K562 (cell line): ENCODE data around the gene DPH2. TPM values are rescaled to one million over a fixed set of nuclear protein-coding genes. Genes with fewer than 3 reads are reported as not detected.

ENCODE experiments used
- BDP1 ChIP-seq: IDR thresholded peaks from 3 replicates; pipeline ENCODE4 v1.6.1; 2011; ENCODE audit not compliant: insufficient read length, insufficient read depth
- CAMTA2 ChIP-seq: fragments of 250-450 bp; sonication (Bioruptor Pico); conservative IDR thresholded peaks from 2 replicates; pipeline ENCODE4 v1.5.1; 2022
- ELF1 ChIP-seq: fragments of 200-800 bp; sonication (Bioruptor generic); IDR thresholded peaks from 2 replicates; pipeline ENCODE4 v1.6.1; 2016; ENCODE audit warnings: missing genetic modification characterization, missing compliant biosample characterization
- EP400 ChIP-seq: fragments of 450-650 bp; IDR thresholded peaks from 2 replicates; pipeline ENCODE4 v1.6.1; 2017; ENCODE audit warnings: antibody characterized with exemption, mild to moderate bottlenecking, moderate library complexity
- HDAC3 ChIP-seq: fragments of 450-650 bp; IDR thresholded peaks from 2 replicates; pipeline ENCODE4 v1.6.1; 2018; ENCODE audit warnings: borderline replicate concordance, mild to moderate bottlenecking, moderate library complexity; ENCODE audit not compliant: partially characterized antibody
- MIER1 ChIP-seq: fragments of 450-650 bp; IDR thresholded peaks from 2 replicates; pipeline ENCODE4 v1.6.1; 2016; ENCODE audit warnings: antibody characterized with exemption, mild to moderate bottlenecking, low read depth
- NFATC3 ChIP-seq: fragments of 450-650 bp; IDR thresholded peaks from 2 replicates; pipeline ENCODE4 v1.6.1; 2017; ENCODE audit warnings: mild to moderate bottlenecking
- PHF8 ChIP-seq: fragments of 200-600 bp; sonication (generic); IDR thresholded peaks from 2 replicates; pipeline ENCODE4 v1.6.1; 2012; ENCODE audit warnings: mixed run types, mild to moderate bottlenecking, inconsistent platforms, low read length, moderate library complexity, borderline replicate concordance
- RBM34 ChIP-seq: fragments of 200-400 bp; formaldehyde crosslinking; IDR thresholded peaks from 2 replicates; pipeline ENCODE4 v1.6.1; 2018; ENCODE audit warnings: low read length, borderline replicate concordance; ENCODE audit not compliant: insufficient read depth
- SREBF2 ChIP-seq: sonication (generic); formaldehyde crosslinking; IDR thresholded peaks from 2 replicates; pipeline ENCODE4 v1.4.0; 2020; ENCODE audit warnings: mild to moderate bottlenecking, missing genetic modification reagents
- THRAP3 ChIP-seq: fragments of 450-650 bp; IDR thresholded peaks from 2 replicates; pipeline ENCODE4 v1.6.1; 2016; ENCODE audit warnings: mild to moderate bottlenecking, inconsistent platforms, borderline replicate concordance
- ZKSCAN8 ChIP-seq: fragments of 200-800 bp; sonication (Bioruptor generic); IDR thresholded peaks from 2 replicates; pipeline ENCODE4 v1.6.1; 2016; ENCODE audit warnings: missing genetic modification characterization, missing compliant biosample characterization
- ZNF507 ChIP-seq: conservative IDR thresholded peaks from 2 replicates; pipeline ENCODE4 v1.6.1; 2017; ENCODE audit warnings: missing genetic modification characterization, missing compliant biosample characterization
- polyA plus RNA-seq, 8 experiments: library from polyadenylated mRNA; depleted of rRNA in 4 of 8; stranded (reverse) in 5 of 8; unstranded in 3 of 8; fragments of >200 nt; fragmentation: Nextera tagmentation in 2 of 8; fragmentation: Illumina TruSeq in 1 of 8; extraction: Ambion mirVana in 2 of 8; extraction: Trizol in 1 of 8; gene quantifications; 2 replicates each; pipeline versions ENCODE4 v1.2.1 to v1.2.3, GENCODE V29; 2011 to 2014; ENCODE audit warnings: inconsistent platforms in 1 of 8, missing spikeins in 1 of 8
- total RNA-seq, 7 experiments: library from RNA; depleted of rRNA in 6 of 7; stranded (reverse); fragments of >200 nt in 6 of 7; fragmentation: Illumina TruSeq in 2 of 7; extraction: Trizol in 2 of 7; gene quantifications; 2 replicates each; pipeline versions ENCODE4 v1.2.1 to v1.2.3, GENCODE V29; 2011 to 2021; ENCODE audit warnings: low replicate concordance in 1 of 7
- TF ChIP-seq, protein P1 (sequence below): fragments of 200-600 bp; sonication (generic); IDR thresholded peaks from one replicate; pipeline ENCODE4 v1.6.1; 2012; ENCODE audit warnings: mild to moderate bottlenecking, low read depth, low read length, inconsistent platforms
- TF ChIP-seq, protein P2 (sequence below): fragments of 450-650 bp; IDR thresholded peaks from 2 replicates; pipeline ENCODE4 v1.6.1; 2016; ENCODE audit warnings: antibody characterized with exemption
- TF ChIP-seq, protein P3 (sequence below): fragments of 450-650 bp; formaldehyde crosslinking; IDR thresholded peaks from 2 replicates; pipeline ENCODE4 v1.4.0; 2020; ENCODE audit warnings: mild to moderate bottlenecking

DPH2 gene
- total and polyA plus RNA-seq, 9 of the 15 experiments (the other 6 are each of a cell fraction or from before 2014, with no cell fraction given): 17.9 to 94.1 (median 68.1) TPM

DNA sequence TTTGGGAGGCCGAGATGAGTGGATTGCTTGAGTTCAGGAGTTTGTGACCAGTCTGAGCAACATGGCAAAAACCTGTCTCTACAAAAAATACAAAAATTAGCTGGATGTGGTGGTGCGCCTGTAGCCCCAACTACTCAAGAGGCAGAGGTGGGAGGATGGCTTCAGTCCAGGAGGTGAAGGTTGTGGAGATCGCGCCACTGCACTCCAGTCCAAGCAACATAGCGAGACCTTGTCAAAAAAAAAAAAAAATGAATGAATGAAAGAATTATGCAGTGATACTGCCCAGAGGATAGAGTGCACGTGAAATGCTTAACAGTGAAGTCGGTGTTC lies 429 bp upstream of the DPH2 start (continued):
- TF ChIP-seq ZKSCAN8 (CRISPR knock-in tag) (no peak), PHF8 (no peak), EP400 (no peak), THRAP3 (no peak), ZNF507 (tag) (no peak), RBM34 (no peak), CAMTA2 (CRISPR knock-in tag) (no peak), HDAC3 (no peak), BDP1 (no peak), MIER1 (peak; percentile 33; the same call in 1 of the 2 replicates), ELF1 (tag) (no peak), NFATC3 (no peak), SREBF2 (no peak)
- TF ChIP-seq, protein P1, sequence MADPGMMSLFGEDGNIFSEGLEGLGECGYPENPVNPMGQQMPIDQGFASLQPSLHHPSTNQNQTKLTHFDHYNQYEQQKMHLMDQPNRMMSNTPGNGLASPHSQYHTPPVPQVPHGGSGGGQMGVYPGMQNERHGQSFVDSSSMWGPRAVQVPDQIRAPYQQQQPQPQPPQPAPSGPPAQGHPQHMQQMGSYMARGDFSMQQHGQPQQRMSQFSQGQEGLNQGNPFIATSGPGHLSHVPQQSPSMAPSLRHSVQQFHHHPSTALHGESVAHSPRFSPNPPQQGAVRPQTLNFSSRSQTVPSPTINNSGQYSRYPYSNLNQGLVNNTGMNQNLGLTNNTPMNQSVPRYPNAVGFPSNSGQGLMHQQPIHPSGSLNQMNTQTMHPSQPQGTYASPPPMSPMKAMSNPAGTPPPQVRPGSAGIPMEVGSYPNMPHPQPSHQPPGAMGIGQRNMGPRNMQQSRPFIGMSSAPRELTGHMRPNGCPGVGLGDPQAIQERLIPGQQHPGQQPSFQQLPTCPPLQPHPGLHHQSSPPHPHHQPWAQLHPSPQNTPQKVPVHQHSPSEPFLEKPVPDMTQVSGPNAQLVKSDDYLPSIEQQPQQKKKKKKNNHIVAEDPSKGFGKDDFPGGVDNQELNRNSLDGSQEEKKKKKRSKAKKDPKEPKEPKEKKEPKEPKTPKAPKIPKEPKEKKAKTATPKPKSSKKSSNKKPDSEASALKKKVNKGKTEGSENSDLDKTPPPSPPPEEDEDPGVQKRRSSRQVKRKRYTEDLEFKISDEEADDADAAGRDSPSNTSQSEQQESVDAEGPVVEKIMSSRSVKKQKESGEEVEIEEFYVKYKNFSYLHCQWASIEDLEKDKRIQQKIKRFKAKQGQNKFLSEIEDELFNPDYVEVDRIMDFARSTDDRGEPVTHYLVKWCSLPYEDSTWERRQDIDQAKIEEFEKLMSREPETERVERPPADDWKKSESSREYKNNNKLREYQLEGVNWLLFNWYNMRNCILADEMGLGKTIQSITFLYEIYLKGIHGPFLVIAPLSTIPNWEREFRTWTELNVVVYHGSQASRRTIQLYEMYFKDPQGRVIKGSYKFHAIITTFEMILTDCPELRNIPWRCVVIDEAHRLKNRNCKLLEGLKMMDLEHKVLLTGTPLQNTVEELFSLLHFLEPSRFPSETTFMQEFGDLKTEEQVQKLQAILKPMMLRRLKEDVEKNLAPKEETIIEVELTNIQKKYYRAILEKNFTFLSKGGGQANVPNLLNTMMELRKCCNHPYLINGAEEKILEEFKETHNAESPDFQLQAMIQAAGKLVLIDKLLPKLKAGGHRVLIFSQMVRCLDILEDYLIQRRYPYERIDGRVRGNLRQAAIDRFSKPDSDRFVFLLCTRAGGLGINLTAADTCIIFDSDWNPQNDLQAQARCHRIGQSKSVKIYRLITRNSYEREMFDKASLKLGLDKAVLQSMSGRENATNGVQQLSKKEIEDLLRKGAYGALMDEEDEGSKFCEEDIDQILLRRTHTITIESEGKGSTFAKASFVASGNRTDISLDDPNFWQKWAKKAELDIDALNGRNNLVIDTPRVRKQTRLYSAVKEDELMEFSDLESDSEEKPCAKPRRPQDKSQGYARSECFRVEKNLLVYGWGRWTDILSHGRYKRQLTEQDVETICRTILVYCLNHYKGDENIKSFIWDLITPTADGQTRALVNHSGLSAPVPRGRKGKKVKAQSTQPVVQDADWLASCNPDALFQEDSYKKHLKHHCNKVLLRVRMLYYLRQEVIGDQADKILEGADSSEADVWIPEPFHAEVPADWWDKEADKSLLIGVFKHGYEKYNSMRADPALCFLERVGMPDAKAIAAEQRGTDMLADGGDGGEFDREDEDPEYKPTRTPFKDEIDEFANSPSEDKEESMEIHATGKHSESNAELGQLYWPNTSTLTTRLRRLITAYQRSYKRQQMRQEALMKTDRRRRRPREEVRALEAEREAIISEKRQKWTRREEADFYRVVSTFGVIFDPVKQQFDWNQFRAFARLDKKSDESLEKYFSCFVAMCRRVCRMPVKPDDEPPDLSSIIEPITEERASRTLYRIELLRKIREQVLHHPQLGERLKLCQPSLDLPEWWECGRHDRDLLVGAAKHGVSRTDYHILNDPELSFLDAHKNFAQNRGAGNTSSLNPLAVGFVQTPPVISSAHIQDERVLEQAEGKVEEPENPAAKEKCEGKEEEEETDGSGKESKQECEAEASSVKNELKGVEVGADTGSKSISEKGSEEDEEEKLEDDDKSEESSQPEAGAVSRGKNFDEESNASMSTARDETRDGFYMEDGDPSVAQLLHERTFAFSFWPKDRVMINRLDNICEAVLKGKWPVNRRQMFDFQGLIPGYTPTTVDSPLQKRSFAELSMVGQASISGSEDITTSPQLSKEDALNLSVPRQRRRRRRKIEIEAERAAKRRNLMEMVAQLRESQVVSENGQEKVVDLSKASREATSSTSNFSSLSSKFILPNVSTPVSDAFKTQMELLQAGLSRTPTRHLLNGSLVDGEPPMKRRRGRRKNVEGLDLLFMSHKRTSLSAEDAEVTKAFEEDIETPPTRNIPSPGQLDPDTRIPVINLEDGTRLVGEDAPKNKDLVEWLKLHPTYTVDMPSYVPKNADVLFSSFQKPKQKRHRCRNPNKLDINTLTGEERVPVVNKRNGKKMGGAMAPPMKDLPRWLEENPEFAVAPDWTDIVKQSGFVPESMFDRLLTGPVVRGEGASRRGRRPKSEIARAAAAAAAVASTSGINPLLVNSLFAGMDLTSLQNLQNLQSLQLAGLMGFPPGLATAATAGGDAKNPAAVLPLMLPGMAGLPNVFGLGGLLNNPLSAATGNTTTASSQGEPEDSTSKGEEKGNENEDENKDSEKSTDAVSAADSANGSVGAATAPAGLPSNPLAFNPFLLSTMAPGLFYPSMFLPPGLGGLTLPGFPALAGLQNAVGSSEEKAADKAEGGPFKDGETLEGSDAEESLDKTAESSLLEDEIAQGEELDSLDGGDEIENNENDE: no peak
- TF ChIP-seq, protein P2, sequence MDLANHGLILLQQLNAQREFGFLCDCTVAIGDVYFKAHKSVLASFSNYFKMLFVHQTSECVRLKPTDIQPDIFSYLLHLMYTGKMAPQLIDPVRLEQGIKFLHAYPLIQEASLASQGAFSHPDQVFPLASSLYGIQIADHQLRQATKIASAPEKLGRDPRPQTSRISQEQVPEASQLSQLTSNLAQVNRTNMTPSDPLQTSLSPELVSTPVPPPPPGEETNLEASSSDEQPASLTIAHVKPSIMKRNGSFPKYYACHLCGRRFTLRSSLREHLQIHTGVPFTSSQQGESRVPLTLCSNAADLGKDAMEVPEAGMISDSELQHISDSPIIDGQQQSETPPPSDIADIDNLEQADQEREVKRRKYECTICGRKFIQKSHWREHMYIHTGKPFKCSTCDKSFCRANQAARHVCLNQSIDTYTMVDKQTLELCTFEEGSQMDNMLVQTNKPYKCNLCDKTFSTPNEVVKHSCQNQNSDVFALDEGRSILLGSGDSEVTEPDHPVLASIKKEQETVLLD: peak; percentile 18; the same call in 1 of the 2 replicates
- TF ChIP-seq, protein P3, sequence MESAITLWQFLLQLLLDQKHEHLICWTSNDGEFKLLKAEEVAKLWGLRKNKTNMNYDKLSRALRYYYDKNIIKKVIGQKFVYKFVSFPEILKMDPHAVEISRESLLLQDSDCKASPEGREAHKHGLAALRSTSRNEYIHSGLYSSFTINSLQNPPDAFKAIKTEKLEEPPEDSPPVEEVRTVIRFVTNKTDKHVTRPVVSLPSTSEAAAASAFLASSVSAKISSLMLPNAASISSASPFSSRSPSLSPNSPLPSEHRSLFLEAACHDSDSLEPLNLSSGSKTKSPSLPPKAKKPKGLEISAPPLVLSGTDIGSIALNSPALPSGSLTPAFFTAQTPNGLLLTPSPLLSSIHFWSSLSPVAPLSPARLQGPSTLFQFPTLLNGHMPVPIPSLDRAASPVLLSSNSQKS: no peak
